Measurements from ENCODE around the gene DPCD. TPM values are rescaled to one million over a fixed set of nuclear protein-coding genes. Genes with fewer than 3 reads are reported as not detected.

DPCD gene
- total and polyA plus RNA-seq, 10 of the 15 experiments (the other 5 are each of a cell fraction or from before 2014, with no cell fraction given) = 9.7 to 50.9 (median 26.3) TPM

DNA sequence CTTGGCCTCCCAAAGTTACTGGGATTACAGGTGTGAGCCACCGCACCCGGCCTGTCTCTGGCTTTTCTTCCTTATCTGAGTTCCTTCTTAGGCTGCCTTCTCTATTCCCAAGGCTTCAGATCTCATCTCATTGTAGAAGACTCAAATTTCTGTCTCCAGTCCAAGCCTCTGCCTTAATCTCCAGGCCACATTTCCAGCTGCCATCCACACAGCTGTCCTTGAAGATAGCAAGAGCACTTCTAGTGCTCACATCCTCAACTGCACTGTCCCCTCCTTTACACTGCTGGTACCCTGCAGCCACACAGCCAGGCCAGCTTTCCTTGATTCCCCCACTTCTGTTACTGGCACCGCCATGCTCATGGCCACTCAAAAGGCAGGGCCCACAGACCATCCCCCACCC lies 35.7 kb upstream of the DPCD start:
- H3K27ac ChIP-seq (ENCODE audit: control insufficient read depth, insufficient read depth) = no peak overlapping the region
- no peak overlapping the region for H3K4me2 ChIP-seq (ENCODE audit: control insufficient read depth, insufficient read depth)
- H3K79me2 ChIP-seq (ENCODE audit: control insufficient read depth, insufficient read depth, low read length) = no peaks in the 10 kb centered on the region
- no peak for DNase-seq (ENCODE audit: low read depth, low spot score)
- H3K9me3 ChIP-seq (replicated peaks; ENCODE audit: control insufficient read depth, insufficient read depth, low read length) = no peaks in the 10 kb centered on the region
- no peak overlapping the region for H3K4me3 ChIP-seq
- H3K27me3 ChIP-seq (replicated peaks in 1 of 2; ENCODE audit: control insufficient read depth in 2 of 2, insufficient read depth in 2 of 2, low read length in 1 of 2) = no peaks in the 10 kb centered on the region
- ChIA-PET SMC1A (ENCODE audit: uncharacterized antibody, unreplicated experiment) (no interaction called here), POLR2A (no interaction called here), CTCF (interaction anchor here (1.0 kb wide), 1 partner anchor 16 kb away, joined by 3 read pairs; no protein-coding TSS in a partner anchor), RAD21 (ENCODE audit: unreplicated experiment) (no interaction called here)
- H3K36me3 ChIP-seq (ENCODE audit: control insufficient read depth in 2 of 2, insufficient read depth in 2 of 2, low read length in 1 of 2) = peaks cover 0 to 3% of the 10 kb centered on the region in 2 experiments; a peak in 2 of 4 replicates
- in situ Hi-C loops (cut with MboI) (no loop called here), intact Hi-C loops (cut with micrococcal nuclease; ENCODE audit: unreplicated experiment) (no loop called here)
- ATAC-seq = no peak
- H3K9ac ChIP-seq (ENCODE audit: control insufficient read depth, insufficient read depth, low read length) = no peak overlapping the region
- H4K20me1 ChIP-seq (ENCODE audit: control insufficient read depth, insufficient read depth) = no peaks in the 10 kb centered on the region
- no peaks in the 10 kb centered on the region for H3K4me1 ChIP-seq (ENCODE audit: control insufficient read depth, insufficient read depth, low read length)
- 100% methylated on average over 3 of the region's 3 CpGs for WGBS (ENCODE audit: insufficient coverage, insufficient replicate concordance, low lambda C conversion rate, missing lambda C conversion rate)
- no peak overlapping the region for H2AFZ ChIP-seq (ENCODE audit: control insufficient read depth, low read depth, low read length)
- no TSS peak for BruUV-seq (replicated peaks)
- TF ChIP-seq SUZ12 (IDR thresholded peaks at IDR 0.05; ENCODE audit: unreplicated experiment) = no peak
- TF ChIP-seq RUNX3 (IDR thresholded peaks at IDR 0.05; ENCODE audit: low read length) = no peak
- TF ChIP-seq TCF7 (IDR thresholded peaks at IDR 0.05; ENCODE audit: borderline replicate concordance) = no peak
- TF ChIP-seq TAF1 (IDR thresholded peaks at IDR 0.05; ENCODE audit: borderline replicate concordance, low read depth, low read length) = no peak
- no peak for TF ChIP-seq JUND (IDR thresholded peaks at IDR 0.05; ENCODE audit: low read depth, low read length)
- TF ChIP-seq, protein P1, sequence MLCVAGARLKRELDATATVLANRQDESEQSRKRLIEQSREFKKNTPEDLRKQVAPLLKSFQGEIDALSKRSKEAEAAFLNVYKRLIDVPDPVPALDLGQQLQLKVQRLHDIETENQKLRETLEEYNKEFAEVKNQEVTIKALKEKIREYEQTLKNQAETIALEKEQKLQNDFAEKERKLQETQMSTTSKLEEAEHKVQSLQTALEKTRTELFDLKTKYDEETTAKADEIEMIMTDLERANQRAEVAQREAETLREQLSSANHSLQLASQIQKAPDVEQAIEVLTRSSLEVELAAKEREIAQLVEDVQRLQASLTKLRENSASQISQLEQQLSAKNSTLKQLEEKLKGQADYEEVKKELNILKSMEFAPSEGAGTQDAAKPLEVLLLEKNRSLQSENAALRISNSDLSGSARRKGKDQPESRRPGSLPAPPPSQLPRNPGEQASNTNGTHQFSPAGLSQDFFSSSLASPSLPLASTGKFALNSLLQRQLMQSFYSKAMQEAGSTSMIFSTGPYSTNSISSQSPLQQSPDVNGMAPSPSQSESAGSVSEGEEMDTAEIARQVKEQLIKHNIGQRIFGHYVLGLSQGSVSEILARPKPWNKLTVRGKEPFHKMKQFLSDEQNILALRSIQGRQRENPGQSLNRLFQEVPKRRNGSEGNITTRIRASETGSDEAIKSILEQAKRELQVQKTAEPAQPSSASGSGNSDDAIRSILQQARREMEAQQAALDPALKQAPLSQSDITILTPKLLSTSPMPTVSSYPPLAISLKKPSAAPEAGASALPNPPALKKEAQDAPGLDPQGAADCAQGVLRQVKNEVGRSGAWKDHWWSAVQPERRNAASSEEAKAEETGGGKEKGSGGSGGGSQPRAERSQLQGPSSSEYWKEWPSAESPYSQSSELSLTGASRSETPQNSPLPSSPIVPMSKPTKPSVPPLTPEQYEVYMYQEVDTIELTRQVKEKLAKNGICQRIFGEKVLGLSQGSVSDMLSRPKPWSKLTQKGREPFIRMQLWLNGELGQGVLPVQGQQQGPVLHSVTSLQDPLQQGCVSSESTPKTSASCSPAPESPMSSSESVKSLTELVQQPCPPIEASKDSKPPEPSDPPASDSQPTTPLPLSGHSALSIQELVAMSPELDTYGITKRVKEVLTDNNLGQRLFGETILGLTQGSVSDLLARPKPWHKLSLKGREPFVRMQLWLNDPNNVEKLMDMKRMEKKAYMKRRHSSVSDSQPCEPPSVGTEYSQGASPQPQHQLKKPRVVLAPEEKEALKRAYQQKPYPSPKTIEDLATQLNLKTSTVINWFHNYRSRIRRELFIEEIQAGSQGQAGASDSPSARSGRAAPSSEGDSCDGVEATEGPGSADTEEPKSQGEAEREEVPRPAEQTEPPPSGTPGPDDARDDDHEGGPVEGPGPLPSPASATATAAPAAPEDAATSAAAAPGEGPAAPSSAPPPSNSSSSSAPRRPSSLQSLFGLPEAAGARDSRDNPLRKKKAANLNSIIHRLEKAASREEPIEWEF (IDR thresholded peaks at IDR 0.05; ENCODE audit: insufficient replicate concordance, low read depth, low read length) = no peak
- TF ChIP-seq ZNF274 (IDR thresholded peaks at IDR 0.05; ENCODE audit: insufficient read depth, insufficient read length) = no peak
- no peak for TF ChIP-seq FOXM1 (IDR thresholded peaks at IDR 0.05; ENCODE audit: low read depth, low read length)
- TF ChIP-seq CHD2 (IDR thresholded peaks at IDR 0.05; ENCODE audit: borderline replicate concordance, low read depth, low read length) = no peak
- TF ChIP-seq NR2C2 (IDR thresholded peaks at IDR 0.05; ENCODE audit: borderline replicate concordance, control insufficient read depth, insufficient read length, low read depth) = no peak
- TF ChIP-seq NFXL1 (IDR thresholded peaks at IDR 0.05; ENCODE audit: borderline replicate concordance) = no peak
- no peak for TF ChIP-seq RBBP5 (conservative IDR thresholded peaks at IDR 0.05)
- TF ChIP-seq, protein P2, sequence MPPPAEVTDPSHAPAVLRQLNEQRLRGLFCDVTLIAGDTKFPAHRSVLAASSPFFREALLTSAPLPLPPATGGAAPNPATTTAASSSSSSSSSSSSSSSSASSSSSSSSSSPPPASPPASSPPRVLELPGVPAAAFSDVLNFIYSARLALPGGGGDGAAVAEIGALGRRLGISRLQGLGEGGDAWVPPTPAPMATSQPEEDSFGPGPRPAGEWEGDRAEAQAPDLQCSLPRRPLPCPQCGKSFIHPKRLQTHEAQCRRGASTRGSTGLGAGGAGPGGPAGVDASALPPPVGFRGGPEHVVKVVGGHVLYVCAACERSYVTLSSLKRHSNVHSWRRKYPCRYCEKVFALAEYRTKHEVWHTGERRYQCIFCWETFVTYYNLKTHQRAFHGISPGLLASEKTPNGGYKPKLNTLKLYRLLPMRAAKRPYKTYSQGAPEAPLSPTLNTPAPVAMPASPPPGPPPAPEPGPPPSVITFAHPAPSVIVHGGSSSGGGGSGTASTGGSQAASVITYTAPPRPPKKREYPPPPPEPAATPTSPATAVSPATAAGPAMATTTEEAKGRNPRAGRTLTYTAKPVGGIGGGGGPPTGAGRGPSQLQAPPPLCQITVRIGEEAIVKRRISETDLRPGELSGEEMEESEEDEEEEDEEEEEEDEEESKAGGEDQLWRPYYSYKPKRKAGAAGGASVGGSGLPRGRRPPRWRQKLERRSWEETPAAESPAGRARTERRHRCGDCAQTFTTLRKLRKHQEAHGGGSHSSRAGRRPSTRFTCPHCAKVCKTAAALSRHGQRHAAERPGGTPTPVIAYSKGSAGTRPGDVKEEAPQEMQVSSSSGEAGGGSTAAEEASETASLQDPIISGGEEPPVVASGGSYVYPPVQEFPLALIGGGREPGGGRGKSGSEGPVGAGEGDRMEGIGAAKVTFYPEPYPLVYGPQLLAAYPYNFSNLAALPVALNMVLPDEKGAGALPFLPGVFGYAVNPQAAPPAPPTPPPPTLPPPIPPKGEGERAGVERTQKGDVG (CRISPR knock-in tag; IDR thresholded peaks at IDR 0.05) = no peak
- no peak for TF ChIP-seq ZNF217 (IDR thresholded peaks at IDR 0.05)
- TF ChIP-seq JUNB (IDR thresholded peaks at IDR 0.05) = no peak
- FAIRE-seq = no peak

Measured in GM12878 (cell line).